H1 (cell line): Measurements from ENCODE around the gene COL4A2.

Experiments used
- CTCF ChIP-seq, 3 experiments: IDR thresholded peaks; 1 replicate in 2 of 3; 2 replicates in 1 of 3; pipeline versions ENCODE4 v1.5.1 to v1.6.1; 2011; ENCODE audit warnings: low read length in 3 of 3, mild to moderate bottlenecking in 3 of 3, inconsistent platforms in 2 of 3, low read depth in 1 of 3, moderate library complexity in 1 of 3; ENCODE audit not compliant: insufficient read depth in 1 of 3; ENCODE audit errors: control extremely low read depth in 1 of 3
- KDM1A ChIP-seq: fragments of 200-600, 300-600 bp; sonication (generic); IDR thresholded peaks from 2 replicates; pipeline ENCODE4 v1.7.1; 2016; ENCODE audit warnings: mild to moderate bottlenecking, low read length, borderline replicate concordance
- POLR2A ChIP-seq, 2 experiments: IDR thresholded peaks; 1 replicate in 1 of 2; 2 replicates in 1 of 2; pipeline ENCODE4 v1.6.1; 2011; ENCODE audit warnings: low read depth in 2 of 2, low read length in 2 of 2, mild to moderate bottlenecking in 2 of 2; ENCODE audit errors: control extremely low read depth in 1 of 2

- no peak for TF ChIP-seq CTCF (IDR thresholded peaks at IDR 0.05; ENCODE audit: control extremely low read depth in 1 of 3, insufficient read depth in 1 of 3, low read depth in 1 of 3, low read length in 3 of 3)
- no peak for TF ChIP-seq KDM1A
- no peak for TF ChIP-seq POLR2A (IDR thresholded peaks at IDR 0.05; ENCODE audit: control extremely low read depth in 1 of 2, low read depth in 2 of 2, low read length in 2 of 2)
Observed at GRCh38 chr13:110393761-110394160, 86.7 kb downstream of the COL4A2 start.
